GM18519 (cell line): ENCODE measurements around the gene RASGRF1.
"Not testable (repeated sequence)": the region's sequence is repeated elsewhere in the genome, so short reads cannot be mapped to it uniquely, and the experiment has no call there.

Experiments
- ATAC-seq: cut with Tn5 transposase; IDR thresholded peaks from one replicate; pipeline ENCODE4 v1.9.1; 2021; ENCODE audit warnings: mild to moderate bottlenecking, moderate library complexity; ENCODE audit not compliant: unreplicated experiment, low FRiP score

The RASGRF1 gene

GRCh38 chr15:79018960-79019359, 71.6 kb downstream of the RASGRF1 start:
- no peak for ATAC-seq

GRCh38 chr15:79017953-79018352, 72.6 kb downstream of the RASGRF1 start:
- ATAC-seq = no peak

- ATAC-seq = no peak
These were observed 73.9 kb downstream of the RASGRF1 start for GRCh38 chr15:79016527-79017170.

- ATAC-seq = no peak
These were observed 75.2 kb downstream of the RASGRF1 start for GRCh38 chr15:79015416-79015815.

- no peak for ATAC-seq
These were observed 80.3 kb downstream of the RASGRF1 start for GRCh38 chr15:79010278-79010677.

- no peak for ATAC-seq
These were observed 81.2 kb downstream of the RASGRF1 start for GRCh38 chr15:79009379-79009778.

- ATAC-seq = no peak
These were observed 81.9 kb downstream of the RASGRF1 start for GRCh38 chr15:79008659-79009058.

GRCh38 chr15:79007066-79007465, 83.5 kb downstream of the RASGRF1 start:
- ATAC-seq = no peak

GRCh38 chr15:79006071-79006470, 84.5 kb downstream of the RASGRF1 start:
- ATAC-seq = no peak

GRCh38 chr15:79004336-79004735, 86.2 kb downstream of the RASGRF1 start:
- peak; percentile 56 for ATAC-seq

GRCh38 chr15:79003896-79004295, 86.7 kb downstream of the RASGRF1 start:
- no peak for ATAC-seq

- no peak for ATAC-seq
These were observed 87.3 kb downstream of the RASGRF1 start for GRCh38 chr15:79003301-79003700.

GRCh38 chr15:79002581-79002980, 88.0 kb downstream of the RASGRF1 start:
- no peak for ATAC-seq

GRCh38 chr15:78999636-79000035, 90.9 kb downstream of the RASGRF1 start:
- no peak for ATAC-seq

GRCh38 chr15:78998526-78998925, 92.1 kb downstream of the RASGRF1 start:
- no peak for ATAC-seq

GRCh38 chr15:78997981-78998499, 92.5 kb downstream of the RASGRF1 start:
- ATAC-seq = no peak

GRCh38 chr15:78996894-78997275, 93.7 kb downstream of the RASGRF1 start:
- no peak for ATAC-seq

GRCh38 chr15:78995921-78996893, 94.4 kb downstream of the RASGRF1 start:
- no peak for ATAC-seq

- ATAC-seq = not testable (repeated sequence)
These were observed 95.4 kb downstream of the RASGRF1 start for GRCh38 chr15:78995161-78995560.

- ATAC-seq = no peak
These were observed 96.5 kb downstream of the RASGRF1 start for GRCh38 chr15:78993931-78994530.
